H1 (cell line): ENCODE data around the gene NOL4L. TPM values are rescaled to one million over a fixed set of nuclear protein-coding genes. Genes with fewer than 3 reads are reported as not detected.

Experiments used
- ATF3 ChIP-seq: IDR thresholded peaks from 2 replicates; pipeline ENCODE4 v1.6.1; 2011; ENCODE audit warnings: low read depth, mild to moderate bottlenecking, low read length; ENCODE audit not compliant: insufficient read depth
- EGR1 ChIP-seq: IDR thresholded peaks from 2 replicates; pipeline ENCODE4 v1.6.1; 2011; ENCODE audit warnings: low read depth, low read length, borderline replicate concordance
- KDM4A ChIP-seq: IDR thresholded peaks from one replicate; pipeline ENCODE4 v1.7.1; 2012; ENCODE audit warnings: low read depth, mild to moderate bottlenecking, moderate library complexity, low read length, inconsistent platforms; ENCODE audit not compliant: severe bottlenecking
- KDM5A ChIP-seq: fragments of 200-600 bp; IDR thresholded peaks from 2 replicates; pipeline ENCODE4 v1.7.1; 2012; ENCODE audit warnings: mild to moderate bottlenecking, low read length, inconsistent platforms, mixed read lengths
- NANOG ChIP-seq: IDR thresholded peaks from 2 replicates; pipeline ENCODE4 v1.6.1; 2011; ENCODE audit warnings: low read length, low read depth, mild to moderate bottlenecking, inconsistent platforms; ENCODE audit not compliant: insufficient read depth, poor library complexity, severe bottlenecking
- TAF7 ChIP-seq: optimal IDR thresholded peaks from 2 replicates; pipeline ENCODE3; 2011; ENCODE audit warnings: low read depth, mild to moderate bottlenecking, inconsistent platforms, low read length, moderate library complexity, borderline replicate concordance
- polyA plus RNA-seq, 7 experiments: library from polyadenylated mRNA; depleted of rRNA in 3 of 7; stranded (reverse) in 5 of 7; unstranded in 2 of 7; fragments of >200 nt in 5 of 7; fragments of 200-250 nt in 2 of 7; gene quantifications; 1 replicate in 5 of 7; 2 replicates in 1 of 7; 4 replicates in 1 of 7; pipeline versions ENCODE4 v1.2.1 to v1.2.3, GENCODE V29; 2011 to 2013; ENCODE audit warnings: missing spikeins in 2 of 7, mixed read lengths in 2 of 7
- total RNA-seq: library from RNA; stranded (reverse); fragmentation: NEBNext Ultra II Directional; extraction: Animal tissue kit (Norgen Biotek cat#: 25700); gene quantifications from 2 replicates; pipeline ENCODE4 v1.2.1, GENCODE V29; 2021

Gene NOL4L
- total and polyA plus RNA-seq, 2 of the 8 experiments (the other 6 are each of a cell fraction or from before 2014, with no cell fraction given), result 15.3 to 23.7 TPM

DNA sequence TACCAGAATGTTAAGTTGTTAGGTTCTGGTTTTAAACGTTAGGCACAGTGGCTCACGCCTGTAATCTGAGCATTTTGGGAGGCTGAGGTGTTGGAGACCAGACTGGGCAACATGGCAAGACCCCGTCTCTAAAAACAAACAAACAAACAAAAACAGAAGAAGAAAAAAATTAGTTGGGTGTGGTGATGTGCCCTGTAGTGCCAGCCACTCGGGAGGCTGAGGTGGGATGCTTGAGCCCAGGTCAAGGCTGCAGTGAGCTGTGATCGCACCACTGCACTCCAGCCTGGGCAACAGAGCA is 19.4 kb downstream of the NOL4L start (continued):
- no peak for TF ChIP-seq KDM4A
- no peak for TF ChIP-seq ATF3
- no peak for TF ChIP-seq TAF7
- TF ChIP-seq KDM5A, result no peak
- no peak for TF ChIP-seq NANOG
- no peak for TF ChIP-seq EGR1
- TF ChIP-seq, all 59 proteins: peak for 0
